ENCODE data around the gene MST1. TPM values are rescaled to one million over a fixed set of nuclear protein-coding genes. Genes with fewer than 3 reads are reported as not detected.

MST1 gene
- total and polyA plus RNA-seq, 9 of the 15 experiments (the other 6 are each of a cell fraction or from before 2014, with no cell fraction given) = 0.08 to 1.8 (median 0.40) TPM

- no peak for TF ChIP-seq POLR2H (tag; IDR thresholded peaks at IDR 0.05; ENCODE audit: low read depth)
- TF ChIP-seq POLR2B (IDR thresholded peaks at IDR 0.05; ENCODE audit: low read depth, partially characterized antibody) = peak; percentile 58
- no peak for TF ChIP-seq SMAD3 (CRISPR knock-in tag; conservative IDR thresholded peaks at IDR 0.05)
- no peak for TF ChIP-seq NFRKB (IDR thresholded peaks at IDR 0.05; ENCODE audit: low read depth)
- no peak for TF ChIP-seq SMAD1 (IDR thresholded peaks at IDR 0.05; ENCODE audit: low read depth, low read length, partially characterized antibody)
- TF ChIP-seq, protein P1, sequence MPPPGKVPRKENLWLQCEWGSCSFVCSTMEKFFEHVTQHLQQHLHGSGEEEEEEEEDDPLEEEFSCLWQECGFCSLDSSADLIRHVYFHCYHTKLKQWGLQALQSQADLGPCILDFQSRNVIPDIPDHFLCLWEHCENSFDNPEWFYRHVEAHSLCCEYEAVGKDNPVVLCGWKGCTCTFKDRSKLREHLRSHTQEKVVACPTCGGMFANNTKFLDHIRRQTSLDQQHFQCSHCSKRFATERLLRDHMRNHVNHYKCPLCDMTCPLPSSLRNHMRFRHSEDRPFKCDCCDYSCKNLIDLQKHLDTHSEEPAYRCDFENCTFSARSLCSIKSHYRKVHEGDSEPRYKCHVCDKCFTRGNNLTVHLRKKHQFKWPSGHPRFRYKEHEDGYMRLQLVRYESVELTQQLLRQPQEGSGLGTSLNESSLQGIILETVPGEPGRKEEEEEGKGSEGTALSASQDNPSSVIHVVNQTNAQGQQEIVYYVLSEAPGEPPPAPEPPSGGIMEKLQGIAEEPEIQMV (tag; conservative IDR thresholded peaks at IDR 0.05; ENCODE audit: low read depth) = peak; percentile 96
- 0 out of 2 replicates have a peak, but pooled peaks have one; percentile 28 for TF ChIP-seq ZSCAN32 (CRISPR knock-in tag; IDR thresholded peaks at IDR 0.05)
- TF ChIP-seq ARHGAP35 (IDR thresholded peaks at IDR 0.05; ENCODE audit: partially characterized antibody) = no peak
- TF ChIP-seq HOXB6 (CRISPR knock-in tag; IDR thresholded peaks at IDR 0.05; ENCODE audit: borderline replicate concordance) = no peak
- no peak for TF ChIP-seq KHSRP (IDR thresholded peaks at IDR 0.05)
- TF ChIP-seq TAF7 (tag; IDR thresholded peaks at IDR 0.05) = no peak
- TF ChIP-seq, protein P2, sequence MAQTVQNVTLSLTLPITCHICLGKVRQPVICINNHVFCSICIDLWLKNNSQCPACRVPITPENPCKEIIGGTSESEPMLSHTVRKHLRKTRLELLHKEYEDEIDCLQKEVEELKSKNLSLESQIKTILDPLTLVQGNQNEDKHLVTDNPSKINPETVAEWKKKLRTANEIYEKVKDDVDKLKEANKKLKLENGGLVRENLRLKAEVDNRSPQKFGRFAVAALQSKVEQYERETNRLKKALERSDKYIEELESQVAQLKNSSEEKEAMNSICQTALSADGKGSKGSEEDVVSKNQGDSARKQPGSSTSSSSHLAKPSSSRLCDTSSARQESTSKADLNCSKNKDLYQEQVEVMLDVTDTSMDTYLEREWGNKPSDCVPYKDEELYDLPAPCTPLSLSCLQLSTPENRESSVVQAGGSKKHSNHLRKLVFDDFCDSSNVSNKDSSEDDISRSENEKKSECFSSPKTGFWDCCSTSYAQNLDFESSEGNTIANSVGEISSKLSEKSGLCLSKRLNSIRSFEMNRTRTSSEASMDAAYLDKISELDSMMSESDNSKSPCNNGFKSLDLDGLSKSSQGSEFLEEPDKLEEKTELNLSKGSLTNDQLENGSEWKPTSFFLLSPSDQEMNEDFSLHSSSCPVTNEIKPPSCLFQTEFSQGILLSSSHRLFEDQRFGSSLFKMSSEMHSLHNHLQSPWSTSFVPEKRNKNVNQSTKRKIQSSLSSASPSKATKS (CRISPR knock-in tag; IDR thresholded peaks at IDR 0.05) = no peak
- no peak for TF ChIP-seq EHMT2 (IDR thresholded peaks at IDR 0.05)
- TF ChIP-seq, protein P3, sequence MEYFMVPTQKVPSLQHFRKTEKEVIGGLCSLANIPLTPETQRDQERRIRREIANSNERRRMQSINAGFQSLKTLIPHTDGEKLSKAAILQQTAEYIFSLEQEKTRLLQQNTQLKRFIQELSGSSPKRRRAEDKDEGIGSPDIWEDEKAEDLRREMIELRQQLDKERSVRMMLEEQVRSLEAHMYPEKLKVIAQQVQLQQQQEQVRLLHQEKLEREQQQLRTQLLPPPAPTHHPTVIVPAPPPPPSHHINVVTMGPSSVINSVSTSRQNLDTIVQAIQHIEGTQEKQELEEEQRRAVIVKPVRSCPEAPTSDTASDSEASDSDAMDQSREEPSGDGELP (CRISPR knock-in tag; IDR thresholded peaks at IDR 0.05; ENCODE audit: borderline replicate concordance) = peak; percentile 86
- TF ChIP-seq ZNF224 (CRISPR knock-in tag; IDR thresholded peaks at IDR 0.05) = no peak
- TF ChIP-seq RUNX1 (IDR thresholded peaks at IDR 0.05; ENCODE audit: low read depth) = no peak
- no peak for TF ChIP-seq HDGF (IDR thresholded peaks at IDR 0.05)
- no peak for TF ChIP-seq ZNF511 (CRISPR knock-in tag; IDR thresholded peaks at IDR 0.05)
- TF ChIP-seq NCOA1 (IDR thresholded peaks at IDR 0.05; ENCODE audit: low read depth) = 0 out of 2 replicates have a peak, but pooled peaks have one; percentile 57
- TF ChIP-seq RAD51 (IDR thresholded peaks at IDR 0.05; ENCODE audit: borderline replicate concordance, low read depth) = no peak
These were observed at the start of gene MST1, which contains the start of gene RNF123 (continued) for GRCh38 chr3:49689046-49689907.
